ENCODE results near the gene HOATZ. TPM values are rescaled to one million over a fixed set of nuclear protein-coding genes. Genes with fewer than 3 reads are reported as not detected.

Gene HOATZ
- total RNA-seq, 1 donor from 2014 or later: not detected

DNA sequence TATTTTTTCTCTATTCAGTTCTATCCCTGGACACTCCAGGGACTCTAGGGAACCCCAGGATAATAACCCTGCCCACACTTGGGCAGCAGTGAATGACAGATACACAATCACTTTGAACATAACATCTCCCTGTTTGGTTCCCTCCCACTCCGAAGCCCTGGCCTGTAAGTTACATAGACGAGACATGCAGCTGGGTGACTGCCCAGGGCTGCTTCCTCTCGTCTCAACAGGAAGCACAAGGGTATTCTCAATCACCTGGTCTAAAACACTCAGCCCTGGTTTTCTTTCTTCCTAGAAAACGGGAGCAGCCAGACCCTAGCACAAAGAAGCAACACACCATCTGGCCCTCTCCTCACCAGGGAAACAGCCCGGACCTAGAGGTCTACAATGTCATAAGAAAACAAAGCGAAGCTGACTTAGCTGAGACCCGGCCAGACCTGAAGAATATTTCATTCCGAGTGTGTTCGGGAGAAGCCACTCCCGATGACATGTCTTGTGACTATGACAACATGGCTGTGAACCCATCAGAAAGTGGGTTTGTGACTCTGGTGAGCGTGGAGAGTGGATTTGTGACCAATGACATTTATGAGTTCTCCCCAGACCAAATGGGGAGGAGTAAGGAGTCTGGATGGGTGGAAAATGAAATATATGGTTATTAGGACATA, 45.4 kb downstream of the HOATZ start:
- Mint-ChIP-seq H3K27ac (no peak overlapping the region), H3K27me3 (ENCODE audit: low read depth) (no peaks in the 10 kb centered on the region), H3K9me3 (peaks cover 4% of the 10 kb centered on the region), H3K4me3 (no peak overlapping the region), H3K36me3 (peaks cover 26% of the 10 kb centered on the region), H3K4me1 (peaks cover 5% of the 10 kb centered on the region)
- DNase-seq (ENCODE audit: low spot score in 2 of 2, unreplicated experiment in 2 of 2): no peak
- TF ChIP-seq, protein P1, sequence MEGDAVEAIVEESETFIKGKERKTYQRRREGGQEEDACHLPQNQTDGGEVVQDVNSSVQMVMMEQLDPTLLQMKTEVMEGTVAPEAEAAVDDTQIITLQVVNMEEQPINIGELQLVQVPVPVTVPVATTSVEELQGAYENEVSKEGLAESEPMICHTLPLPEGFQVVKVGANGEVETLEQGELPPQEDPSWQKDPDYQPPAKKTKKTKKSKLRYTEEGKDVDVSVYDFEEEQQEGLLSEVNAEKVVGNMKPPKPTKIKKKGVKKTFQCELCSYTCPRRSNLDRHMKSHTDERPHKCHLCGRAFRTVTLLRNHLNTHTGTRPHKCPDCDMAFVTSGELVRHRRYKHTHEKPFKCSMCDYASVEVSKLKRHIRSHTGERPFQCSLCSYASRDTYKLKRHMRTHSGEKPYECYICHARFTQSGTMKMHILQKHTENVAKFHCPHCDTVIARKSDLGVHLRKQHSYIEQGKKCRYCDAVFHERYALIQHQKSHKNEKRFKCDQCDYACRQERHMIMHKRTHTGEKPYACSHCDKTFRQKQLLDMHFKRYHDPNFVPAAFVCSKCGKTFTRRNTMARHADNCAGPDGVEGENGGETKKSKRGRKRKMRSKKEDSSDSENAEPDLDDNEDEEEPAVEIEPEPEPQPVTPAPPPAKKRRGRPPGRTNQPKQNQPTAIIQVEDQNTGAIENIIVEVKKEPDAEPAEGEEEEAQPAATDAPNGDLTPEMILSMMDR (IDR thresholded peaks at IDR 0.05; ENCODE audit: unreplicated experiment): no peak

DNA sequence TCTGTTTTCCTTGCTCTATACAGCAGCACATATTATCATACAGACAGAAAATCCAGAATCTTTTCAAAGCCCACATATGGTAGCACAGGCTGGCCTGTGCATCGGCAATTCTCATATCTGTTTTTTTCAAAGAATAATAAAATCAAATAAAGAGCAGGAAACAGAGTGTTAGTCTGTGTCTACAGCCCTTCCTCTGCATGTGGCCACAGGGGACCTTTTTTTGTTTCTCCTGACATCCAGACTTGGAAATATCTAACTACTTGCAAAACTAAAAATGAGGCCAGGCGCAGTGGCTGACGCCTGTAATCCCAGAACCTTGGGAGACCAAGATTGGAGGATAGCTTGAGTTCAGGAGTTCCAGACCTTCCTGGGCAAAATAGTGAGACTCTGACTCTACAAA, 46.2 kb downstream of the HOATZ start:
- no peak overlapping the region for H3K4me3 Mint-ChIP-seq
- no peak overlapping the region for H3K27ac Mint-ChIP-seq
- H3K36me3 Mint-ChIP-seq: peaks cover 19% of the 10 kb centered on the region
- peaks cover 5% of the 10 kb centered on the region for H3K4me1 Mint-ChIP-seq
- no peak for DNase-seq (ENCODE audit: low spot score in 2 of 2, unreplicated experiment in 2 of 2)
- H3K27me3 Mint-ChIP-seq (ENCODE audit: low read depth): no peaks in the 10 kb centered on the region
- TF ChIP-seq, protein P1 (IDR thresholded peaks at IDR 0.05; ENCODE audit: unreplicated experiment): no peak
- H3K9me3 Mint-ChIP-seq: no peaks in the 10 kb centered on the region

DNA sequence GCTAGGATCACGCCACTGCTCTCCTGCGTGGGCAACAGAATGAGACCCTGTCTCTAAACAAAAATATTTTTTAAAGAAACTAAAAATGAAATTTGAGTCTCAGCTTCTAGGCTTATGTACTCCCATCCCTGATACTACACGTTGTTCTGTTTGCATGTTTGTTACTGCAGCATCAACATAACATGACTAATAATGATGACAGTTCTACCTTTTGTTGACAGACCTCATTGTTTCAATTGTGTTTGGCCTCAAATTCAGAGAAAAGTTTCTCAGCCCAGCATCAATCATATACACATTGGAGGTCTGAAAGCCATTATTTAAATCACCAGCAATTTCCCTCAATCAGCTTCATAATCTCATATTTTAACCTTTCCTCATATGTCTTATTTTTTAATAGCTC, 46.7 kb downstream of the HOATZ start:
- Mint-ChIP-seq H3K27ac (no peak overlapping the region), H3K27me3 (ENCODE audit: low read depth) (no peaks in the 10 kb centered on the region), H3K4me1 (peaks cover 5% of the 10 kb centered on the region), H3K9me3 (no peaks in the 10 kb centered on the region), H3K4me3 (no peak overlapping the region), H3K36me3 (peaks cover 15% of the 10 kb centered on the region)
- TF ChIP-seq, protein P1 (IDR thresholded peaks at IDR 0.05; ENCODE audit: unreplicated experiment): no peak
- DNase-seq (ENCODE audit: low spot score in 2 of 2, unreplicated experiment in 2 of 2): no peak

DNA sequence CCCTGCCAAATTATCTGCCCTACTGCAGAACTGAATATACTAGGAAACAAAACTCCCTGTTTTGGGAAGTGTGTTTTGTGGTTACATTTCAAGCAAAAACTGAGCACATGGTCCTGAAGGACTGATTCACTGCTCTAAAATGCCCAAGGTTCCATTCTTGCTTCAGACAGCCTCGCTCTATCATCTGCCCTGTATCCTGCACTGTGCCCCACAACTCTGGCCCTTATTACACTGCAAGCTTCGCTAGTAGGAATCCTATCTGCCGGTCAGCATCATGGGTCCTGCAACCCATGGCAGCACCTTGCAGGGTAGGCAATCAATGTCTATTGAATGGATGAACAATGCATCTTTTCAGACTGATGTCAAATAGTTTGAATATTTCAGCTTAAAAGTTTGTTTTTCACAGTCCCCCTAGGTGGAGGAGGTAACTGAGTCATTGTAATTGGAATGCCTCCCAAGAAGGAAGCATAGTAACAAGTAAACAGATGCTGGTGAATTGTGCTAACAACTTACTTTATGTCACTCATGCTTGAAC, 47.3 kb downstream of the HOATZ start:
- Mint-ChIP-seq H3K27ac (no peak overlapping the region), H3K36me3 (peaks cover 10% of the 10 kb centered on the region), H3K4me3 (no peak overlapping the region), H3K4me1 (peaks cover 5% of the 10 kb centered on the region), H3K9me3 (no peaks in the 10 kb centered on the region), H3K27me3 (ENCODE audit: low read depth) (no peaks in the 10 kb centered on the region)
- TF ChIP-seq, protein P1 (IDR thresholded peaks at IDR 0.05; ENCODE audit: unreplicated experiment): no peak
- no peak for DNase-seq (ENCODE audit: low spot score in 2 of 2, unreplicated experiment in 2 of 2)

DNA sequence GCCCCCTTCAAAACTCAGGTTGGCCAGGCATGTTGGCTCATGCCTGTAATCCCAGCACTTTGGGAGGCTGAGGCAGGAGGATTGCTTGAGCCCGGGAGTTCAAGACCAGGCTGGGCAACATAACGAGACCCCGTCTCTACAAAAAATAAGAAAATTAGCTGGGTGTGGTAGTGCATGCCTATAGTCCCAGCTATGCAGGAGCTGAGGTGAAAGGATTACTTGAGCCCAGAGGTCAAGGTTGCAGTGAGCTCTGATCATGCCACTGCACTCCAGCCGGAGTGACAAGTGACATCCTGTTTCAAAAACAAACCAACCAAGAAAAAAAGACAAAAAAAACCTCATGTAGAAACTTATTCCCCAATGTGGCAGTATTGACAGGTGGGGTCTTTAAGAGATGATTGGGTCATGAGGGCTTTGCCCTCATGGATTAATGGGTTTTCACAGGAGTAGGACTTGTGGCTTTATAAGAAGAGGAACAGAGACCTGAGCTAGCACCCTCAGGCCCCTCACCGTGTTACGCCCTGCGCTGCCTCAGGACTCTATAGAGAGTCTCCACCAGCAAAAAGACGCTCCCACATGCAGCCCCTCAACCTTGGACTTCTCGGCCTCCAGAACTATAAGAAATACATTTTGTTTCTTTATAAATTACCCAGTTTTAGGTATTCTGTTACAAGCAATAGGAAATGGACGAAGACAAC, 48.3 kb downstream of the HOATZ start:
- no peak overlapping the region for H3K4me3 Mint-ChIP-seq
- TF ChIP-seq, protein P1 (IDR thresholded peaks at IDR 0.05; ENCODE audit: unreplicated experiment): no peak
- H3K27ac Mint-ChIP-seq: no peak overlapping the region
- H3K36me3 Mint-ChIP-seq: peaks cover 9% of the 10 kb centered on the region
- peaks cover under 1% of the 10 kb centered on the region for H3K4me1 Mint-ChIP-seq
- no peaks in the 10 kb centered on the region for H3K27me3 Mint-ChIP-seq (ENCODE audit: low read depth)
- H3K9me3 Mint-ChIP-seq: no peaks in the 10 kb centered on the region
- no peak for DNase-seq (ENCODE audit: low spot score in 2 of 2, unreplicated experiment in 2 of 2)
